ENCODE measurements around the gene DENND1A.

GRCh38 chr9:123447934-123448646 is 481.8 kb downstream of the DENND1A start:
- TF ChIP-seq CTCF (IDR thresholded peaks at IDR 0.05) (no peak), POLR2A (IDR thresholded peaks at IDR 0.05) (no peak)

Measured in adrenal gland (tissue), 5 donors.